SK-N-SH treated with all-trans-retinoic acid at 6 μM for 48 hours (cell line): ENCODE measurements around the gene DPYSL4.

Source experiments
- ATAC-seq: fragments of 200-7000 bp; cut with Tn5 transposase; 3 replicates; pipeline ENCODE4 v1.9.1; 2020; ENCODE audit warnings: mild to moderate bottlenecking, moderate library complexity
- BACH2 ChIP-seq: fragments of 250-450 bp; sonication (Bioruptor Pico); IDR thresholded peaks from 2 replicates; pipeline ENCODE4 v1.9.0; 2021; ENCODE audit warnings: mild to moderate bottlenecking, borderline replicate concordance
- CSDC2 ChIP-seq: fragments of 250-450 bp; sonication (Bioruptor Pico); IDR thresholded peaks from 2 replicates; pipeline ENCODE4 v1.5.0; 2020; ENCODE audit warnings: mild to moderate bottlenecking, moderate library complexity
- CSRNP3 ChIP-seq: fragments of 250-450 bp; sonication (Bioruptor Pico); IDR thresholded peaks from 2 replicates; pipeline ENCODE4 v1.5.1; 2021; ENCODE audit warnings: mild to moderate bottlenecking, moderate library complexity
- ESRRG ChIP-seq: fragments of 250-450 bp; sonication (Bioruptor Pico); IDR thresholded peaks from 2 replicates; pipeline ENCODE4 v1.6.1; 2021; ENCODE audit warnings: mild to moderate bottlenecking
- GLIS3 ChIP-seq: fragments of 250-450 bp; sonication (Bioruptor Pico); IDR thresholded peaks from 2 replicates; pipeline ENCODE4 v1.5.0; 2020; ENCODE audit warnings: mild to moderate bottlenecking, moderate library complexity
- ISL1 ChIP-seq: fragments of 250-450 bp; sonication (Bioruptor Pico); IDR thresholded peaks from 2 replicates; pipeline ENCODE4 v2.1.2; 2022; ENCODE audit warnings: mild to moderate bottlenecking, moderate library complexity
- OSR1 ChIP-seq: fragments of 250-450 bp; sonication (Bioruptor Pico); IDR thresholded peaks from 2 replicates; pipeline ENCODE4 v1.8.0; 2022; ENCODE audit warnings: moderate library complexity, mild to moderate bottlenecking, inconsistent platforms
- PPARA ChIP-seq: fragments of 250-450 bp; sonication (Bioruptor Pico); IDR thresholded peaks from 2 replicates; pipeline ENCODE4 v1.5.0; 2020; ENCODE audit warnings: mild to moderate bottlenecking, borderline replicate concordance
- SNAI2 ChIP-seq: fragments of 250-450 bp; sonication (Bioruptor Pico); IDR thresholded peaks from 2 replicates; pipeline ENCODE4 v1.5.0; 2020; ENCODE audit warnings: mild to moderate bottlenecking, moderate library complexity
- TCF4 ChIP-seq: fragments of 250-450 bp; sonication (Bioruptor Pico); IDR thresholded peaks from 2 replicates; pipeline ENCODE4 v1.8.0; 2021; ENCODE audit warnings: mild to moderate bottlenecking, moderate library complexity, borderline replicate concordance
- TOX ChIP-seq: fragments of 250-450 bp; sonication (Bioruptor Pico); IDR thresholded peaks from 2 replicates; pipeline ENCODE4 v1.8.0; 2021; ENCODE audit warnings: mild to moderate bottlenecking, moderate library complexity, borderline replicate concordance
- ZC3H10 ChIP-seq: fragments of 250-450 bp; sonication (Bioruptor Pico); IDR thresholded peaks from 2 replicates; pipeline ENCODE4 v1.5.1; 2021; ENCODE audit warnings: mild to moderate bottlenecking, moderate library complexity
- ZFP3 ChIP-seq: fragments of 250-450 bp; sonication (Bioruptor Pico); IDR thresholded peaks from 2 replicates; pipeline ENCODE4 v1.5.0; 2020; ENCODE audit warnings: mild to moderate bottlenecking, moderate library complexity
- ZFP30 ChIP-seq: fragments of 450-650 bp; formaldehyde crosslinking; IDR thresholded peaks from 2 replicates; pipeline ENCODE4 v1.5.0; 2022; ENCODE audit warnings: mild to moderate bottlenecking, moderate library complexity
- ZNF565 ChIP-seq: fragments of 450-650 bp; formaldehyde crosslinking; conservative IDR thresholded peaks from 2 replicates; pipeline ENCODE4 v1.5.0; 2020; ENCODE audit warnings: low read depth, mild to moderate bottlenecking, moderate library complexity
- ZNF8 ChIP-seq: fragments of 450-650 bp; formaldehyde crosslinking; IDR thresholded peaks from 2 replicates; pipeline ENCODE4 v1.5.0; 2020; ENCODE audit warnings: mild to moderate bottlenecking, moderate library complexity
- TF ChIP-seq, protein P1 (sequence below): fragments of 250-450 bp; sonication (Bioruptor Pico); IDR thresholded peaks from 2 replicates; pipeline ENCODE4 v1.8.0; 2021; ENCODE audit warnings: low read depth, mild to moderate bottlenecking, moderate library complexity, borderline replicate concordance
- TF ChIP-seq, protein P2 (sequence below): fragments of 250-450 bp; sonication (Bioruptor Pico); IDR thresholded peaks from 2 replicates; pipeline ENCODE4 v1.5.1; 2020; ENCODE audit warnings: low read depth, mild to moderate bottlenecking, moderate library complexity
- TF ChIP-seq, protein P3 (sequence below): fragments of 250-450 bp; sonication (Bioruptor Pico); IDR thresholded peaks from 2 replicates; pipeline ENCODE4 v1.5.0; 2020; ENCODE audit warnings: mild to moderate bottlenecking, moderate library complexity

Gene DPYSL4

GRCh38 chr10:132143162-132143561 lies 43.6 kb upstream of the DPYSL4 start:
- TF ChIP-seq SNAI2 (CRISPR knock-in tag) (no peak), ZFP3 (no peak), ZFP30 (CRISPR knock-in tag) (no peak), TOX (CRISPR knock-in tag) (no peak), GLIS3 (no peak), ZC3H10 (CRISPR knock-in tag) (no peak), CSDC2 (no peak), CSRNP3 (no peak), ZNF565 (no peak), ESRRG (no peak), PPARA (CRISPR knock-in tag) (no peak), TCF4 (CRISPR knock-in tag) (no peak), ISL1 (CRISPR knock-in tag) (no peak)
- TF ChIP-seq, protein P1, sequence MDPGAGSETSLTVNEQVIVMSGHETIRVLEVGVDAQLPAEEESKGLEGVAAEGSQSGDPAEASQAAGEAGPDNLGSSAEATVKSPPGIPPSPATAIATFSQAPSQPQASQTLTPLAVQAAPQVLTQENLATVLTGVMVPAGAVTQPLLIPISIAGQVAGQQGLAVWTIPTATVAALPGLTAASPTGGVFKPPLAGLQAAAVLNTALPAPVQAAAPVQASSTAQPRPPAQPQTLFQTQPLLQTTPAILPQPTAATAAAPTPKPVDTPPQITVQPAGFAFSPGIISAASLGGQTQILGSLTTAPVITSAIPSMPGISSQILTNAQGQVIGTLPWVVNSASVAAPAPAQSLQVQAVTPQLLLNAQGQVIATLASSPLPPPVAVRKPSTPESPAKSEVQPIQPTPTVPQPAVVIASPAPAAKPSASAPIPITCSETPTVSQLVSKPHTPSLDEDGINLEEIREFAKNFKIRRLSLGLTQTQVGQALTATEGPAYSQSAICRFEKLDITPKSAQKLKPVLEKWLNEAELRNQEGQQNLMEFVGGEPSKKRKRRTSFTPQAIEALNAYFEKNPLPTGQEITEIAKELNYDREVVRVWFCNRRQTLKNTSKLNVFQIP (CRISPR knock-in tag), result no peak
- TF ChIP-seq, protein P2, sequence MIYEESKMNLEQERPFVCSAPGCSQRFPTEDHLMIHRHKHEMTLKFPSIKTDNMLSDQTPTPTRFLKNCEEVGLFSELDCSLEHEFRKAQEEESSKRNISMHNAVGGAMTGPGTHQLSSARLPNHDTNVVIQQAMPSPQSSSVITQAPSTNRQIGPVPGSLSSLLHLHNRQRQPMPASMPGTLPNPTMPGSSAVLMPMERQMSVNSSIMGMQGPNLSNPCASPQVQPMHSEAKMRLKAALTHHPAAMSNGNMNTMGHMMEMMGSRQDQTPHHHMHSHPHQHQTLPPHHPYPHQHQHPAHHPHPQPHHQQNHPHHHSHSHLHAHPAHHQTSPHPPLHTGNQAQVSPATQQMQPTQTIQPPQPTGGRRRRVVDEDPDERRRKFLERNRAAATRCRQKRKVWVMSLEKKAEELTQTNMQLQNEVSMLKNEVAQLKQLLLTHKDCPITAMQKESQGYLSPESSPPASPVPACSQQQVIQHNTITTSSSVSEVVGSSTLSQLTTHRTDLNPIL, result no peak
- TF ChIP-seq, protein P3, sequence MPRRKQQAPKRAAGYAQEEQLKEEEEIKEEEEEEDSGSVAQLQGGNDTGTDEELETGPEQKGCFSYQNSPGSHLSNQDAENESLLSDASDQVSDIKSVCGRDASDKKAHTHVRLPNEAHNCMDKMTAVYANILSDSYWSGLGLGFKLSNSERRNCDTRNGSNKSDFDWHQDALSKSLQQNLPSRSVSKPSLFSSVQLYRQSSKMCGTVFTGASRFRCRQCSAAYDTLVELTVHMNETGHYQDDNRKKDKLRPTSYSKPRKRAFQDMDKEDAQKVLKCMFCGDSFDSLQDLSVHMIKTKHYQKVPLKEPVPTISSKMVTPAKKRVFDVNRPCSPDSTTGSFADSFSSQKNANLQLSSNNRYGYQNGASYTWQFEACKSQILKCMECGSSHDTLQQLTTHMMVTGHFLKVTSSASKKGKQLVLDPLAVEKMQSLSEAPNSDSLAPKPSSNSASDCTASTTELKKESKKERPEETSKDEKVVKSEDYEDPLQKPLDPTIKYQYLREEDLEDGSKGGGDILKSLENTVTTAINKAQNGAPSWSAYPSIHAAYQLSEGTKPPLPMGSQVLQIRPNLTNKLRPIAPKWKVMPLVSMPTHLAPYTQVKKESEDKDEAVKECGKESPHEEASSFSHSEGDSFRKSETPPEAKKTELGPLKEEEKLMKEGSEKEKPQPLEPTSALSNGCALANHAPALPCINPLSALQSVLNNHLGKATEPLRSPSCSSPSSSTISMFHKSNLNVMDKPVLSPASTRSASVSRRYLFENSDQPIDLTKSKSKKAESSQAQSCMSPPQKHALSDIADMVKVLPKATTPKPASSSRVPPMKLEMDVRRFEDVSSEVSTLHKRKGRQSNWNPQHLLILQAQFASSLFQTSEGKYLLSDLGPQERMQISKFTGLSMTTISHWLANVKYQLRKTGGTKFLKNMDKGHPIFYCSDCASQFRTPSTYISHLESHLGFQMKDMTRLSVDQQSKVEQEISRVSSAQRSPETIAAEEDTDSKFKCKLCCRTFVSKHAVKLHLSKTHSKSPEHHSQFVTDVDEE (CRISPR knock-in tag), result no peak
- no peak for ATAC-seq

GRCh38 chr10:132144086-132144485 lies 42.7 kb upstream of the DPYSL4 start:
- ATAC-seq, result no peak

GRCh38 chr10:132145002-132145401 lies 41.7 kb upstream of the DPYSL4 start:
- no peak for ATAC-seq
- no peak for TF ChIP-seq ZFP3
- TF ChIP-seq BACH2, result no peak
- TF ChIP-seq SNAI2 (CRISPR knock-in tag), result no peak
- no peak for TF ChIP-seq CSRNP3
- TF ChIP-seq OSR1, result no peak
- TF ChIP-seq GLIS3, result no peak
- TF ChIP-seq ZNF8 (CRISPR knock-in tag), result no peak

More at GRCh38 chr10:132144086-132144485, 42.7 kb upstream of the DPYSL4 start:
- TF ChIP-seq ZNF8 (CRISPR knock-in tag), result no peak
- TF ChIP-seq, protein P1 (CRISPR knock-in tag), result no peak
- no peak for TF ChIP-seq ISL1 (CRISPR knock-in tag)
- TF ChIP-seq PPARA (CRISPR knock-in tag), result no peak
- TF ChIP-seq ZC3H10 (CRISPR knock-in tag), result no peak
- no peak for TF ChIP-seq BACH2
- TF ChIP-seq, all 23 proteins: peak for 0
